HG03066 (cell line): ENCODE results near the gene HECW1.
"Not testable (repeated sequence)": the region's sequence is repeated elsewhere in the genome, so short reads cannot be mapped to it uniquely, and the experiment has no call there.

Experiments used
- ATAC-seq: cut with Tn5 transposase; IDR thresholded peaks from one replicate; pipeline ENCODE4 v1.9.1; 2021; ENCODE audit warnings: low read depth; ENCODE audit not compliant: unreplicated experiment

Gene HECW1

GRCh38 chr7:43199371-43200160 lies 87.1 kb downstream of the HECW1 start:
- ATAC-seq: no peak

DNA sequence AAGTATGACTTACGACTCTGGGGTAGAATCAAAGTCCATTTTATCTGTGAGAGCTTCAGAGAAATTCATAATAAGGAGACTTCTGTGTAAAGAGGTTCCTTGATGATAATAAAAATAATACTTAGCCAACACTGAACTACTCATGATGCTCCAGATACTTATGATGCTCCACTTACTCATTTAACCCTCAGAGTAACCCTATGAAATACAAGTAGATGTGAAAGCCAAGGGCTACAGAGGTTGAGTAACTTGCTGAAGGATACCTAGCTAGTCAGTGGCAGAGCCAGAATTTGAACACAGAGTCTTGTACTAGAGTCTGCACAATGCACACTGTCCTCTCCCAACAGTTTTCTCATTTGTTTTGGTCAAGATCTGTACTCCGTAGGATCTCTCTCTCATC lies 89.5 kb downstream of the HECW1 start:
- ATAC-seq: no peak

DNA sequence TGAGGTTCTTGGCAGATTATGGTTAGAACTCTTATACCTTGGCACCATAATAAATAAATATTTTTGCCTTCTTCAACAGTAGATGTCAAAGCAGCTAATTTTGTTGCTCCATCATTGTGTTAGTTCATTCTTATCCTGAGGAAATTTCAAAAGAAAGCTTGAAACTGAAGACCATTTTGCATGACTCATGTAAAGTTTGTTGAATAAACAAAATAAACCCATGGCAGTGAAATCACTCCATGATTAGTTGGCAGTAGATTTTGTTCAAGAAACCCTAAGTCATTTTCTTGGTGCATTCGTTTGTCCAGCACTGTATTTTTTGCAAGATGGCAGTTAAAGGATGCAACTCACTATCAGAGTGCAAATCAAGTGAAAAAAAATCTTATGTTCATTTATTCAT lies 91.6 kb downstream of the HECW1 start:
- no peak for ATAC-seq

DNA sequence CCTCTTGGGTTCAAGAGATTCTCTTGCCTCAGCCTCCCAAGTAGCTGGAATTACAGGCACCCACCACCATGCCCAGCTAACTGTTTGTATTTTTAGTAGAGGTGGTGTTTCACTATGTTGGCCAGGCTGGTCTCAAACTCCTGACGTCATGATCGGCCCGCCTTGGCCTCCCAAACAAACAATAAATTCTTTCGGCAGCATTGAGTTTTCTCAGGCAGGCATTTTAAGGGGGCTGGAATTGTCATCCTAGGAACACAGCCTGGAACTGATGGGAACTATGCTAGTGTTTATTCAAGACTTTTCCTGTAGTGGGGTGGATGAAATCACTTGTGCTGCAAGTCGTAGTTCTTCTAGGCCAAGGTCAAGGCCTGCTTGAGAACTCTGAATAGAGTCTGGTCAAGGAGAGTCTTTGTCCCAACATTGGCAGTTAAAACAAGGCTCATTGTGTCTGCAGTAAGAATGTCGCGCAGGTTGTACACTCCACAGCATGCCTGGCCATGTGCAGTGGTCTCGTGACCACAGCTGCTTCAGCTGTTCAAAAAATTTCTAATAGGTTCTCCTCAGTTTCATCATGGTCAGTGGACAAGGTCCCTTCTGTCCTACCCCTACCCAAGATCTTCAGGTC lies 92.8 kb downstream of the HECW1 start:
- no peak for ATAC-seq

DNA sequence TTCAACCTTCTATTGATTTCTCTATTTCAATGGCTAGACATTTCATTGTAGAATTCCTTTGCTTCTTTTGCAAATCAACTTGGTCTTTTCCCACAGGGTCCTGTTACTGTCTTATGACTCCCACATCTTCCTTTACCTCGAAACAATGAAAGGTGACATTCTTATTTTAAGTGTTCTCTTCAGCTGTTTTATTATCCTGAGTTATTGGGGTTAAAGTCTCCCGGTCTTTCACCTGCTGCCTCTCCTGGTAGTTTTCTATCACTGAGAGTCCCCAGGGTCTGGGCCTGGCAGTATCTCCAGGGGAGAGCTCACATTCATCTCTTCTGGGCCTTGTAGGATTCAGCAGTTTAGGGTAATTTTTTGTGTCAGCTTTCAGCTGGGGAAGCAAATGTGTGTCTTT lies 95.8 kb downstream of the HECW1 start:
- no peak for ATAC-seq

DNA sequence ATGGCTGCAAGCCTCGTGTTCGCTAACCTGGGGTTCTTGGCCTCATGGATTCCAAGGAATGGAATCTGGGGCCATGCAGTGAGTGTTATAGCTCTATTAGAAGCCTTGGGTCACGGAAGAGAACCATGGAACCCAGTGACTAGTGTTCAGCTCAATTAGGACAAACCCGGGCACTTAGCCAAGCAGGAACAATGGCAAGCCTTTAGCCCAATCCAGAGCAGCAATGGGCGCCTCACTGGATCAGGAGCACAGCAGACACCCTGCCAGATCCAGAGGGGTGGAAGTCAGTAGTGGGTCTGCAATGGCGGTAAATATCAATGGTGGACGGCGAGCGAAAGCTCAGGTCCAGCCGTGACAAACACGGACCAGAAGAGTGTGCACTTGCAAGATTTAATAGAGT lies 98.1 kb downstream of the HECW1 start:
- not testable (repeated sequence) for ATAC-seq

DNA sequence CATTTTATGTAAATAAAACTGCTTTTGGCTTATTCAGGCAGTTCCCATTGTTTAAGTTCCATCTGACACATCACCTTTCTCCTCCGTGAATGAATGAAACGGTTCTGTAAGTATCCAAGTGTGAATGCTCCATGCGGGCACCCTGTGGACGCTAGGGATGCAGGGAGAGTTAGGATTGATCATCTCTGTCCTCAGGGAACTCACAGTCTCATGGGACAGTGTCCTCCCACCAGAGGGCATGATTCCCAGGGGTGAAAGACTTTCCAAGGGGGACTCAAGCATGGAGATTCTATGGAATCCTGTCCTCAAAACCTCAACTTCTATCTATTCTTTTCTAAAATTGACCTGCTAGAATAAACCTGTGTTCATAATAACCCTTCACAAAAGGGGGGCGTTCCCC lies 98.8 kb downstream of the HECW1 start:
- ATAC-seq: no peak

DNA sequence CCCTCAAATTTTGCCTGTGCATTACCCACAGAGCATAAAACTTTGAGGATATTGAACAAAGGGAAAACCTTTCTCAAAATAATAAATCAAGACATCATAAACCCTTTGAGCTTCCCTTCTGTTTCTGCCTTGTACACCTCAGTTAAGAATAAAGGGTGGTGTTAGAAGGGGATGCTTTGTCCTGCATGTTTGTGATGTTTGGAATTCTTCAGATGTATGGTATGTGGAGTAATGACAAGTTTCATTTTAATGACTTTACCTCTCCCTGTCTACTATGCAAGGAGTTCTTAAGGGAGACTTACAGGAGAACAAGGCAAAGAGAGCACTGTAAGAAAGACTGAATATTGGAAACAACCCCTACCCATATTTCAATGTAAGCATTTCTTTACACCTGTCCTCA lies 99.2 kb downstream of the HECW1 start:
- no peak for ATAC-seq

DNA sequence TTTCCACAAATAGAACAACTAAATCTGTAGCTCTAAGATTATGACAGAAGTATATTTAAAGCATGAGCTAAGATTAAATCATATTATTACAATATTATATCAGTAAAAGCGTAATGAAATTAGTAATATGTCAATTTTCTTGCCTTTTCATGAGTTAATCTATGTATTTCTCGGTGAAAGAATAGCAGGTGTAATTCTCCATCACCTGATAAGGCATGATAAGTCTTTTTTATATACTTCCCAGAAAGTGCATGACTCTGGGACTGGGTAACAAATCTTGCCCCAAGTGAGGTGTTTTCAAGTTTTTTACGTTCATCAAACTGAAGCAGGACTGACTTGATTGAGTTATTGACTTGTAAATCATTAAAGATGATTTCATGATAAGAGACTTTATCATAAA lies 100.5 kb downstream of the HECW1 start:
- no peak for ATAC-seq

GRCh38 chr7:43215061-43215460 lies 102.6 kb downstream of the HECW1 start:
- no peak for ATAC-seq

DNA sequence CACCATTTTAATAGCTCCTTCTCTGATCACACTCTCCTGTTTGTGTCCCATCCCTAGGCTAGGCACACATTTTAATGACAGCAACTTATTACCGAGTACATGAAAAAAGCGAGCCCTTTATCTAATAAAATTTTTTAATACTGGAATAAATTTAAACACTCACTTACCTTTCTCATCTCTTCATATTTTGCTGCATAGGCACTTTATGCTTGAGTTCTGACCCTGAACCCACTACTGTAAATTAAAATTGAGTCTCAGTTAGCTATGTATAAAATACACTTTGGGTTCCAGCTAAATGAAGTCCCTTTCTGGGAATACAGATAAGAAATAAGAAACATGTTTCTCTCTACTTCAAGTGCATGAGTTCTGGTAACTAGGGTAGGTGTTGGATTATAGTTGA lies 104.6 kb downstream of the HECW1 start:
- no peak for ATAC-seq

GRCh38 chr7:43218901-43219300 lies 106.5 kb downstream of the HECW1 start:
- ATAC-seq: not testable (repeated sequence)

DNA sequence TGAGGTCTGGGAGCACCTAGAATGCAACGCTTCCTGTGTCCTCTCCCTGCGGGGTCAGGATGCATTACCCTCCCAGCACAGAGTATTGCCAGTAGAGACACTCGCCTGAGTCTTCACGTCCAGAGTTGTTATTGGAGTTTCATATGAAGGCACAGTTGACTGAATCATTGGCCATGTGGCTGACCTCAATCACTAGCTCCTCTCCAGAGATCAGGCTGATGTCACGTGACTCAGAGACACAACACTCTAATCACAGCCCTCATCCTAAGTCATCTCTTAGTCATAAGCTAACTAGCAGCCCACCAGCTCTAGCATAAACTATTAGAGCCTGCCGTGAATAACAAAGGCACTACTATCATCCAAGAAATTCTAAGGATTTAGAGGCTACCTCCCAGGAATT lies 107.8 kb downstream of the HECW1 start:
- ATAC-seq: no peak

DNA sequence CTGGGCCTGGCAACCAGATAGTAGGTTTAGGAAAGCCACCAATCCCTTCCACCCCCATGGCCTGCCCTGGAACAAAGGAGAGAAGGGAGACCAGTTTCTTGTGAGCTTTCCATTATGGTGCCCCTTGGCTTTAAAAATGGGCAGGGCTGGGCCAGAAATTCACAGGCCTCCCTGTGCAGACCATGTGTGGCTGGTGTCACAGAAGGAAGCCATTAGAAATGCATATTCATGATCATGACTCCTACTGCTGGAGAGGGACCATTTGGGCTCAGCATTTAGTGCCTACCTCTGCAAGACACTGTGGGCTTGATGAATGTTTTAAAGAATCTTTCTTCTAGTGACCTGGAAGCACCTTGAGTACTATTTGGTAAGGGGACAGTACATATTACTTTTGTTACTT lies 108.3 kb downstream of the HECW1 start:
- no peak for ATAC-seq

DNA sequence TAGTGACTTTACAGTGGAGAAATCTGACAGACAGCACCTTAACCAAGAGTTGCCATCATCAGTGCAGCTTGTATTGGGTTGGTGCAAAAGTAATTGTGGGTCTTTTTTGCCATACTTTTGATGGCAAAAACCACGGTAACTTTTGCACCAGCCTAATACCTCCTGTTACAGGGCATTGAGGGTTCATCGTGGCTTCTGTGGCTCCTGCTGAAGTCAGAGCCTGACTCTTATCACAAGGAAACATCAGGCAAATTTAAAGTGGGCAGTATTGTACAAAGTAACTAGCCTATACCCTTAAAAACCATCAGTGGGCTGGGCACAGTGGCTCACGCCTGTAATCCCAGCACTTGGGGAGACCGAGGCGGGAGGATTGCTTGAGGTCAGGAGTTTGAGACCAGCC lies 117.4 kb downstream of the HECW1 start:
- ATAC-seq: no peak

GRCh38 chr7:43232366-43232765 lies 119.9 kb downstream of the HECW1 start:
- no peak for ATAC-seq

DNA sequence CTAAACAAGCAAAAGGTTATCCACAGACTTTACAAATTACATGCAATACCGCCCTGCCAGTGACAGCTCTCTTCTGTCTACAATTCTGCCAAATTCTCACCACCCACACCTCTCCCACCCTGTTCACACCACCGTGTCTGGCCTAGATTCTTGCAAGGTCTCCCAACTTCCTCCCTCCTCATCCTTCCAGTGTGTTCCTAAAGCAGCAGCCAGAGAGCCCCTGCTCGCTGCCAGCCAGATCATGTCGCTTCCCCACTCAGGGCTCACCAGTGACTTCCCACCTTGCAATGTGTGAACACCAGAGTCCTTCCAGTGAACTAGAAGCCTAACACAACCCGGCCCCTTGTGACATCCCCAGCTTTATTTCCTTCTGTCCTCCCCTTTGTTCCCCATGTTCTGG lies 121.6 kb downstream of the HECW1 start:
- no peak for ATAC-seq

- ATAC-seq: no peak
Observed at GRCh38 chr7:43234968-43235367, 122.5 kb downstream of the HECW1 start.

DNA sequence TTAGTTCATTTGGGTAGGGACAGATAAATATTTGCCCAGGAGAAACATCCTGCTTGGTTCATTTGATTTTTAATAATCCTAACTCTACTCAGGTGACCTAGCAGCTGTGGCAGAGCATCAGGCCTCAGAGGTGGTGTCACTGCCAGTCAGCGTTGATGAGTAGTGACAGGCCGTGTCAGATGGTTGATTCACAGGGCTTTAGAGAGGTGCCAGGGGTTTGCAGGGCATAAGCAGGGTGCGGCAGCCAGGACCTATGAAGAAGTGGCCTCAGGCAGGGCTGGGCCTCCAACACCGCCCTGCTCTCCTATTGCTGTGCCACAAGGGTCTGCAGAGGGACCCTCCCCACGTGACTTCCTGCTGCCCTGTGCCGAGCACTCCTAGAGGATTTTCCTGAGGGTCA lies 128.1 kb downstream of the HECW1 start:
- no peak for ATAC-seq

- no peak for ATAC-seq
Observed at GRCh38 chr7:43242628-43243255, 130.3 kb downstream of the HECW1 start.

- no peak for ATAC-seq
Observed at GRCh38 chr7:43244232-43244631, 131.8 kb downstream of the HECW1 start.

GRCh38 chr7:43244784-43245183 lies 132.3 kb downstream of the HECW1 start:
- ATAC-seq: no peak
